ENCODE measurements around the gene DUSP5.

DUSP5 gene

DNA sequence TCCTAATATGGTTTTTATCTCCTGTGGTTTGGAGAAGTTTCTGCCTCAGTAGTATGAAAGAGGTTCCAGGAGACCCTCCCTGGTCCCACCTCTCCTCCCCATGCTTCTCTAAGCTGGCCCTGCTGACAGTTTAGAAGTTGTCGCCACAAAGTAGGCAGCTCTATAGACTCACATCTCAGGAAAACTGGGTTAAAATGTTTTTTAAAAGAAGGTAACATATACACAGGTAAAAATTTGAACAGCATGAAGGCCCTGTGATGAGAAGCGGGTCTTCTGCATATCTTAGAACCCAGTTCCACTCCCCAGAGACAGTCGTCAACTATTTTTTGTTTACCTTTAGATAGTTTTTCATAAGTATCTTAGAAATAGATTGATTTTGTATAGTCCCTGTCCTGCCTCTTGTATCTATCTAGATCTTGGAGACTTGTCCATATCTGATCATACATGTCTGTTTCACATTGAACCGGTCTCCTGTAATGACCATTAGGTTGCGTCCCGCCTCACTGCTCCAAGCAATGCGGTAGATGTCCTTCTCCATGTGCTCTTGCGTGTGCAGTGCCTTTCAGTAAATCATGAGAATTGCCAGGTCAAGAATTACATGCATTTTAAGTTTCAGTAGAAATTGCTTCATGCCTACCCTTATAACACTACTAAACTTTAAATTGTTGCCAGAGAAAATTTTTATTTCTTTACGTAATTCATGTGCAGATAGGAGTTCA is 2.2 kb downstream of the DUSP5 start:
- DNase-seq (ENCODE audit: low read depth in 2 of 2), result no peak

DNA sequence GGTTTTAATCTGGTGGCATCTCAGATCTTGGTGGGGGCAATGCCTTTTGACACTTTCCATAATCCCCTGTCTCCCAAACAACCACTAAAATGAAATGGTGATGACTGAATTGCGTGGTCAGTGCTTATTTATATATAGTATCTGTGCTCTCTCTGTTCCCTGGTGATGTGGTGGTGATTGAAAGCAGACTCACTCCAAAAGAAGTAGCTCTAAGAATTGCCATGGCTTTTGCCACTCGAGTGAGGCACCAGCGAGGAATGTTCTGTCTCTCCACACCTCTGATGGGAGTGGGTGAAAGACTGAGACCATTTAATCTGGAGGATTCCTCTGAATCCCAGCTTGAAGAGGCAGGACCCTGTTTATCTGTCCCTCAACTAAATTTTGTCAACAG is 2.8 kb downstream of the DUSP5 start:
- DNase-seq (ENCODE audit: low read depth in 2 of 2), result no peak

DNA sequence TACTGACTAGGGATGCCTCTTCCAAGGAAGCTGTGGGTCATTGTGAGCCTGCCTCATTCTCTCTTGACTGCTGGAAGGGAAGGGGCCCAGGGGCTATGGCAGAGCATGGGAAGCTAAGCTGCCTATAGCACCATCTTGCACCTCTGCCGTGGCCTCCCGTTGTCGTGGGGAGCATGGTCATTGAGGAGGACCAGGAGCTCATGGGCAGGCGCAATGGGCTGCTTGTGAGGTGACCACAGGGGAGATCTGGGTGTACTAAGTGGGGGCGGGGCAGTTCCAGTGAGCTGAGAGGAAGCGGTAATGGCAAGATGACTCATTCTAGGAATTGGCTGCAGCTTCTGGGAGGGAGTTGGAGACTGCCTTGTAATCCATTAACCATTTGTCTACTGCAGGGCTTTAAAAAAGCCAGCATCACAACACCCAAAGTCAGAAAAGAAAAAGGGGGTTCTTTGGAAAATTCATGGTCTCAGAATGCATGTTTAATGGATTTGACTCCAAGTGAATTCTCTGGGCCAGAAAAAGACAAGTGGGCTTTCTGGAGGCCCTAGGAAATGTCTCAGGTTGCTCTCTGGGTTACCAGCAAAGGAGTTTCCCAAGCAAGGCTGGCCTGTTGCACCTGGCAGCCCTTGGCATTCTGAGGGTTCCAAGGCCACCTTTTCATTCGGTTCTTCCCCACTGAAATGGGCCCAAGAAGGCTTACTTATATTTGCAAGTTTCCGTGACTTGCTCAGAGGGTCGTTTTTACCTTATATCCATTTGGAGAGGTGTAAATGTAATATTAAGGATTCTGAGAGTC is 3.6 kb downstream of the DUSP5 start:
- peak; percentile 59 to 65 for DNase-seq (ENCODE audit: low read depth in 2 of 2)

DNA sequence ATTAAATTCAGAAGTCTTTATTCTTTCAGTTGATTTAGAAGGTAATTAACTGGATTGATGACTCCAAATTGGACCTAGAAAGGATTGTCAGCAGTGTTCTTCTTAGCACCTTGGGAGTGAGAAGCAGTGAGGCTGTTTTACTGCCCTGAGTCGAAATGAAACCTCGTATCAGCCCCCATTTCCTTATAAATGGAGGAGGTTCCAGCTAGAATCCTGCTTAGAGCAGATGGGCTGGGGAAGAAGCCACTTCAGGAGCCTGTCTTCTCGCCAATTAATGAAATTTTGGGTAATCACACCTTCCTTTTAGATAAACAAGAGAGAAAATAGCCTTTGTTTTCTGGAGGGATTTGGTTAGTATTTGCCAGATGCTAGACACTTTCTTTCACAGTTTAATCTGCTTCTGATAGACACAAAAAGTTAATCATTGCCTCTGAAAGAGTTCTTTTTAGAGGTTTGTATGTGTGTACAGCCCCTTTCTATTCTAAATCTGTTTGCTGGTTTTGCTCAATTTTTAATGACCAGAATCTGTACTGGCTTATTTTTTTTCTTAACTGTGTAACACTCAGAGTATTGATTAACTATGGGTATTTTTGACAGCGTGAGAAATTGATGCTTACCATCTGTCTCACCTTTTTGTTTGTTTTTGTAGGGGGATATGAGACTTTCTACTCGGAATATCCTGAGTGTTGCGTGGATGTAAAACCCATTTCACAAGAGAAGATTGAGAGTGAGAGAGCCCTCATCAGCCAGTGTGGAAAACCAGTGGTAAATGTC is 4.6 kb downstream of the DUSP5 start:
- no peak for DNase-seq (ENCODE audit: low read depth in 2 of 2)

- DNase-seq (ENCODE audit: low read depth in 2 of 2), result no peak
These were observed 5.2 kb downstream of the DUSP5 start for GRCh38 chr10:110502851-110503301.

- no peak for DNase-seq (ENCODE audit: low read depth in 2 of 2)
These were observed 5.9 kb downstream of the DUSP5 start for GRCh38 chr10:110503528-110504110.

- DNase-seq (ENCODE audit: low read depth in 2 of 2), result no peak
These were observed 6.5 kb downstream of the DUSP5 start for GRCh38 chr10:110504111-110504735.

DNA sequence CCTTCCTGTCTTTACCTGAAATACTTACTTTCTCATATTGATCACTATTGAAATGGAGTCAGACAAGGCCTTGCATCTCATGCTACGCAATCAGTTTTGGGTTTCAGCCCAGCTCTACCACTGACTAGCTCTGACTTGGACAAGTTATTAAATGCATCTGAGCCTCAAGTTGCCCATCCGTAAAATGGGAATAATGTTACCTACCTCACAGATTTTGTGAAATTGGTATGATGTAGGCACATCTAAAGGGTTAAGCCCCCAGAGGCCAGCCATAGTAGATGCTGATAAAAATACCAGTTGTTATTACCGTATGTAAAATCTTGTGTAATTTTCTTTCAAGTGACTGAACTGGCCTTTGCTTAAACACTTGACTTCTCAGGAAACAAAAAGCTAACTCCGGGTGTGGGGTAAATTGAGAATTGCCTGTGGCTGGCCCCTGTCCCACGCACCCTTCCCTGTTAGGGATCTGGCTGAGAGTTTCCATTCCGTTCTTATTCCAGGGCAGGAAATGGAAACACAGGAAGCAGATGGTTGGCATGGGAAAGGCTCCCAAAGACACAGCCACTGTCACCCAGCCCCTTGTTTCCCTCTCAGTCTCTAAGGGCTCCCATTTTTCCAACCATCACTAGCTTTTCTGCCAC is 7.5 kb downstream of the DUSP5 start:
- DNase-seq (ENCODE audit: low read depth in 2 of 2), result no peak

GRCh38 chr10:110506448-110506847 is 8.7 kb downstream of the DUSP5 start:
- DNase-seq (ENCODE audit: low read depth in 2 of 2), result no peak

GRCh38 chr10:110507346-110507745 is 9.6 kb downstream of the DUSP5 start:
- no peak for DNase-seq (ENCODE audit: low read depth in 2 of 2)

- no peak for DNase-seq (ENCODE audit: low read depth in 2 of 2)
These were observed 10.6 kb downstream of the DUSP5 start for GRCh38 chr10:110508159-110508788.

DNA sequence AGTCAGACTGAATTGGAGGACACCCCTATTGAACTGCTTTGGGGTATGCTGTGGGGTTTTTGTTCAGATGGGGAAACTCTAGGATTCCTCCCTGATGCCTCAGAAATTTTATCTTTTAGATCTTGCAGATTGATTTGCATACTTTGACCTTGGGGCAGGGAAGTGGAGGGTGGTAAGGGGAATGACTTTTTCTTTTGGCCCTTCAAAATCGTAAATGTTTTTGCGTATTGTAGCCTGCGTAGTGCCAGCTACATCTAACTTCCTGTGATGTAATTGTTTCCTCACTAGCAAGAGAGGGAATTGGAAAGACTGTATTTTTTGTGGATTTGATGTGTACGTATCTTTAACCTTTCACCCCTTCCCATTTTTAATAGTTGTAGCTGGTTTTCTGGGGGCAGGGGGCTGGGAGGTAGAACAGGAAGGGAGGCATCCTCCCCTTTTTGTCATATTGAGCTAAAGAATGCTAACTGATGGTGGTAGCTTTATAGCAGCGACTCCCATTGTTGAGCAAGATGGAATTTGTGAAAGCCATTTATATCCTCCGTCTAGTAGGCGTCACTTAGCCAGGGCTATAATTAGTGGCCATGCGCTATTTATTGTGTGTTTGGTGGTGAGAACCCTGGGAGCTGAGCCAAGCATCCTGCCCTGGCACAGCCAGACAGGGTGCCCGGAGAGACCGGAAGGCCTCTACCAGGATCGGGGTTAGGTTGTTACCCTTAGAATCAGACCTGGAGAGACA is 11.3 kb downstream of the DUSP5 start:
- DNase-seq (ENCODE audit: low read depth in 2 of 2), result no peak

DNA sequence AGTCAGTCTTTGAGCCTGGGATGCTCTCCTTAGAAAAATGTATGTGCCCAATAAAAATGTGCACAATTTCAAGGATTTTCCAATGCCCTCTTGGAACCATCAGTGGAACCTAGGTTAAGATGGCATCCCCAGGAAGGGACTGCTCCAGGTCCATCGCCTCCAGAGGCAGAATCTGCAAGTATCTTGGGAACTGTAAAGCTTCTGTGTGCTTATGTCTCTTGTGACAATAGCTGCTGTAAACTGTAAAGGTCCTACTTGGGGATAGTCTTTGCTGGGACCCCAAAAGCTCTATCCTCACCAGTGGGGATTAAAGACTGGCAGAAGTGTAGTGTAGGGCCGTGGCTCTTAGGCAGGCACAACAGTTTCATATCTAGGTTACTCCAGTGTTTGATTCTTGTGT is 11.9 kb downstream of the DUSP5 start:
- no peak for DNase-seq (ENCODE audit: low read depth in 2 of 2)

- no peak for DNase-seq (ENCODE audit: low read depth in 2 of 2)
These were observed 12.4 kb downstream of the DUSP5 start for GRCh38 chr10:110510086-110510485.

GRCh38 chr10:110510730-110511129 is 13.0 kb downstream of the DUSP5 start:
- DNase-seq (ENCODE audit: low read depth in 2 of 2), result no peak

- DNase-seq (ENCODE audit: low read depth in 2 of 2), result no peak
These were observed 14.2 kb downstream of the DUSP5 start for GRCh38 chr10:110511734-110512449.

- DNase-seq (ENCODE audit: low read depth in 2 of 2), result no peak
These were observed 14.9 kb downstream of the DUSP5 start for GRCh38 chr10:110512461-110513187.

GRCh38 chr10:110513949-110514348 is 16.2 kb downstream of the DUSP5 start:
- no peak for DNase-seq (ENCODE audit: low read depth in 2 of 2)

GRCh38 chr10:110514848-110515247 is 17.1 kb downstream of the DUSP5 start:
- DNase-seq (ENCODE audit: low read depth in 2 of 2), result no peak
